Caco-2 (cell line): Measurements from ENCODE around the gene SLC39A5. TPM values are rescaled to one million over a fixed set of nuclear protein-coding genes. Genes with fewer than 3 reads are reported as not detected.
A peak's percentile ranks its signal among the peaks of the same experiment; 100 is the strongest.
"Not testable (repeated sequence)": the region's sequence is repeated elsewhere in the genome, so short reads cannot be mapped to it uniquely, and the experiment has no call there.

Experiments used
- BruUV-seq: library from RNA; stranded (reverse); fragments of 400-500 nt; replicated peaks from 2 replicates; lab custom pipeline; 2021; lab: Mats Ljungman, UMichigan
- CTCF ChIA-PET: fragments of 300-600 bp; sonication (Branson Sonifier 250); formaldehyde crosslinking; loops from one replicate; lab custom pipeline; 2022; ENCODE audit warnings: antibody characterized with exemption; lab: Charles Lee
- POLR2A ChIA-PET: fragments of 300-600 bp; sonication (Branson Sonifier 250); formaldehyde crosslinking; loops from one replicate; lab custom pipeline; 2022; ENCODE audit warnings: antibody characterized with exemption; lab: Charles Lee
- DNase-seq, 2 experiments: peaks; one replicate each; pipeline versions ENCODE4 v3.0.0 to v3.0.0-alpha.2; 2020 to 2022
- H3K27me3 ChIP-seq: replicated peaks from 2 replicates; pipeline ENCODE4 v1.6.0; 2011; ENCODE audit warnings: low read length; ENCODE audit not compliant: control insufficient read depth, insufficient read depth
- H3K36me3 ChIP-seq: 2 replicates; pipeline ENCODE4 v1.5.1; 2011; ENCODE audit warnings: low read length; ENCODE audit not compliant: control insufficient read depth, insufficient read depth
- H3K4me1 ChIP-seq: fragments of 250-450 bp; sonication (Bioruptor Pico); 2 replicates; pipeline ENCODE4 v1.5.1; 2020; ENCODE audit warnings: mild to moderate bottlenecking
- H3K4me3 ChIP-seq: 2 replicates; pipeline ENCODE4 v1.5.1; 2011; ENCODE audit warnings: low read depth, mild to moderate bottlenecking, control low read depth, low read length
- H3K9me3 ChIP-seq: fragments of 250-450 bp; sonication (Bioruptor Pico); 2 replicates; pipeline ENCODE4 v1.5.1; 2020; ENCODE audit warnings: mild to moderate bottlenecking, moderate library complexity
- H3K27ac Mint-ChIP-seq: one replicate; pipeline ENCODE4 v1.8.0; 2022; ENCODE audit warnings: mixed read lengths; ENCODE audit not compliant: unreplicated experiment
- H3K27me3 Mint-ChIP-seq: one replicate; pipeline ENCODE4 v1.8.0; 2022; ENCODE audit warnings: mixed read lengths; ENCODE audit not compliant: insufficient read depth, unreplicated experiment
- H3K36me3 Mint-ChIP-seq: one replicate; pipeline ENCODE4 v1.8.0; 2022; ENCODE audit warnings: mild to moderate bottlenecking, mixed read lengths; ENCODE audit not compliant: insufficient read depth, unreplicated experiment
- H3K4me1 Mint-ChIP-seq: one replicate; pipeline ENCODE4 v1.8.0; 2022; ENCODE audit warnings: low read depth, mixed read lengths; ENCODE audit not compliant: unreplicated experiment
- H3K4me3 Mint-ChIP-seq: one replicate; pipeline ENCODE4 v1.8.0; 2022; ENCODE audit warnings: mild to moderate bottlenecking, moderate library complexity, mixed read lengths; ENCODE audit not compliant: unreplicated experiment
- H3K9me3 Mint-ChIP-seq: one replicate; pipeline ENCODE4 v1.8.0; 2022; ENCODE audit warnings: mixed read lengths; ENCODE audit not compliant: unreplicated experiment
- CTCF ChIP-seq, 2 experiments: fragments of 200-600 bp in 1 of 2; IDR thresholded peaks; 1 replicate in 1 of 2; 2 replicates in 1 of 2; pipeline versions ENCODE4 v1.5.1 to v1.8.0; 2011 to 2022; ENCODE audit warnings: antibody characterized with exemption in 1 of 2, control low read depth in 1 of 2, inconsistent platforms in 1 of 2, low read depth in 1 of 2, low read length in 1 of 2, mild to moderate bottlenecking in 1 of 2, moderate library complexity in 1 of 2; ENCODE audit not compliant: insufficient read depth in 1 of 2, severe bottlenecking in 1 of 2, unreplicated experiment in 1 of 2
- intact Hi-C: fragments of 100-400 bp; cut with micrococcal nuclease; formaldehyde crosslinking; loops from one replicate; pipeline ENCODE4 v1.10.0; 2022; ENCODE audit not compliant: unreplicated experiment
- total RNA-seq: library from RNA; stranded (reverse); gene quantifications from 2 replicates; pipeline ENCODE4 v1.2.3, GENCODE V29; 2022

The SLC39A5 gene
- total RNA-seq, 1 experiment from 2014 or later = 110 TPM

DNA sequence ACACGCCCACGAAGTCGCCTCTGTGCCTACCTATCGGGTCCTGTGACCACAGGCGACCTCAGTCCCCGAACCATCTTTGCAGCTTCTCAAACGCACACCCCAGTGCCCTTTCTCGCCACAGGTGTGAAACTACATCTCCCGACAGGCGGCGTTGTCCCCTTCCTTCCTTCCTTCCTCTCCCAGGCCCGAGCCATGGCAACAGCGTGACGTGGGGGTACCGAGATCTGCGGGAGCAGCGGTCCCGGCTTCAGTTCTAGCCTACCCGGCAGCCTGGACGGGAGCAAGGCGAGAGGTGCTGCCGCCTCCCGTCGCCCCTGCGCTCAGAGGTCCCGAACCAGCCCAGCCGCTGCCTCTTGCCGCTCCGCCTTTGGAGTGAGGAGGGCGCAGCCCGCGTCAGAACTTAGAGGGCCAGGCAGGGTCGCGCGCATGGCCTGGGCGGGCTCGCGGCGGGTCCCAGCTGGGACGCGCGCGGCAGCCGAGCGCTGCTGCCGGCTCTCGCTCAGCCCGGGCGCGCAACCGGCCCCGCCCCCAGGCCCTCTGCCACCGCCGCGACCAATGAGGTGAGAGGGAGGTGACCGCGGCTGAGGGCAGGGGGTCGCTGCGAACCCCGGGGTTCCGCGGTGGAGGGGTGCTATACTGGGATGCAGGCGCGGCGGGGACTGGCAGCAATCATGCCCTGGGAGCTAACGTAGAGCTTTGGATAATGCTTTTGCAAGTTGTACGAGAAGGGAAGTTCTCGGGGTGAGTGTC, 37.0 kb downstream of the SLC39A5 start, which contains the start of gene COQ10A:
Gene COQ10A (plus strand): TSS at position 250 of the 750 bp plus-strand sequence. CDS start 177 bp downstream, at position 427.
- Histone ChIP-seq H3K4me3 (peak within 1 kb of the TSS; percentile 65), H3K36me3 (no peaks in the 10 kb centered on the region; the same call in 1 of the 2 replicates), H3K27me3 (no peaks in the 10 kb centered on the region), H3K4me1 (peaks cover 12% of the 10 kb centered on the region), H3K9me3 (no peaks in the 10 kb centered on the region)
- Mint-ChIP-seq H3K4me3 (peak within 1 kb of the TSS; percentile 83), H3K36me3 (peaks cover 30% of the 10 kb centered on the region), H3K4me1 (peaks cover 12% of the 10 kb centered on the region), H3K27me3 (no peaks in the 10 kb centered on the region), H3K27ac (peak within 1 kb of the TSS; percentile 61), H3K9me3 (peaks cover 6% of the 10 kb centered on the region)
- DNase-seq = peak; percentile 90 to 92
- TF ChIP-seq CTCF (IDR thresholded peaks at IDR 0.05; ENCODE audit: insufficient read depth in 1 of 2, low read depth in 1 of 2, low read length in 1 of 2, severe bottlenecking in 1 of 2, unreplicated experiment in 1 of 2) = peak; percentile 39 to 74
- BruUV-seq = TSS peak; percentile 63
- ChIA-PET CTCF (interaction anchor here (0.6 to 2.2 kb wide), 9 partner anchors 8 to 78 kb away, joined by 3 to 13 read pairs (median 3); partner anchors contain the start of genes ANKRD52, CNPY2, RNF41 and SMARCC2), POLR2A (interaction anchor here (0.5 to 2.0 kb wide), 9 partner anchors 19 to 293 kb away, joined by 3 to 12 read pairs (median 4); partner anchors contain the start of genes RAB5B, RNF41, SMARCC2 and STAT2)
- intact Hi-C loops = loop anchor here (1.0 to 2.0 kb wide), 6 partner anchors 20 to 148 kb away; partner anchors contain the start of genes CS, SLC39A5 and ZC3H10

DNA sequence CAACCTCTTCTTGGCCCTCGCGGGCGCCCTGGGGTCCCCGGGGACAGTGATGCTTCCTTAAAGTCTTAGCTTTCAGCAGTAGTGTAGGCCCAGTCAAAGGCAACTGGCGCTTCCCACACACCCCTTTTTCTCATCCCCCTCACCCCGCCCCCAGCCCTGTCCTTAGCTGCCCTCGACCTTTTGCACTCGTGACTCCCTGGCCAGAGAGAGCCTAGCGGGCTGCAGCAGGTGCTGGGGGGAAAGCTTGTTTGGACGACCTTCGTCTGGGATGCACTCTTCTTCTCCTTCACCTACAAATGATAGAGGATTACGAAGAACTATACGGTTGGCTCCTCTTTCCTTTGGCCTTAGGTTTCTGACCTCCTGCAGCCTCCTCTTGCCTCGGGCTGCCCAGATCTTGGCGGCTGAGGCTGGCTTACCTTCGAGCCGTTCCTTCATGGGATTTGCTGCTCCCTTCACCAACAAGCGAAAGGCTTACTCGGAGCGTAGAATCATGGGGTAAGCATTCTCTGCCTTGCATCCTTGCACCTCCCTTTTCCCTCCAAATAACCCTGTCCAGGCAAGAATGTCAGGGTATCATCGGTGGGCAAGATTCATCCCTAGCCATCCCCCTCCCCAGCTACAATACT, 37.7 kb downstream of the SLC39A5 start:
- Mint-ChIP-seq H3K27ac (peak overlapping the region; percentile 61), H3K36me3 (peaks cover 33% of the 10 kb centered on the region), H3K4me3 (peak overlapping the region; percentile 83), H3K27me3 (no peaks in the 10 kb centered on the region), H3K4me1 (peaks cover 6% of the 10 kb centered on the region), H3K9me3 (no peaks in the 10 kb centered on the region)
- BruUV-seq = no TSS peak
- CTCF ChIA-PET = interaction anchor here (0.6 to 2.2 kb wide), 6 partner anchors 9 to 61 kb away, joined by 3 to 13 read pairs (median 4); partner anchors contain the start of genes ANKRD52 and RNF41
- Histone ChIP-seq H3K4me1 (peaks cover 5% of the 10 kb centered on the region), H3K36me3 (no peaks in the 10 kb centered on the region; the same call in 1 of the 2 replicates), H3K27me3 (no peaks in the 10 kb centered on the region), H3K9me3 (no peaks in the 10 kb centered on the region), H3K4me3 (peak overlapping the region; percentile 65)
- no peak for TF ChIP-seq CTCF (IDR thresholded peaks at IDR 0.05; ENCODE audit: insufficient read depth in 1 of 2, low read depth in 1 of 2, low read length in 1 of 2, severe bottlenecking in 1 of 2, unreplicated experiment in 1 of 2)
- peak in 1 of 2 experiments; percentile 30 for DNase-seq
- intact Hi-C loops = loop anchor here (1.0 to 2.0 kb wide), 6 partner anchors 19 to 149 kb away; partner anchors contain the start of genes CS, SLC39A5 and ZC3H10
- POLR2A ChIA-PET = interaction anchor here (1.0 to 2.0 kb wide), 4 partner anchors 24 to 294 kb away, joined by 3 to 12 read pairs (median 6); partner anchors contain the start of genes RAB5B, RNF41 and STAT2

GRCh38 chr12:56271031-56271430, 41.2 kb downstream of the SLC39A5 start:
- ChIA-PET CTCF (interaction anchor here (1.3 kb wide), 1 partner anchor 65 kb away, joined by 3 read pairs; no protein-coding TSS in a partner anchor), POLR2A (no interaction called here)
- no peak overlapping the region for H3K4me3 Mint-ChIP-seq
- Histone ChIP-seq H3K9me3 (no peaks in the 10 kb centered on the region), H3K27me3 (no peaks in the 10 kb centered on the region), H3K36me3 (no peaks in the 10 kb centered on the region; the same call in none of the 2 replicates), H3K4me3 (no peak overlapping the region), H3K4me1 (no peaks in the 10 kb centered on the region)
- H3K27me3 Mint-ChIP-seq = no peaks in the 10 kb centered on the region
- peaks cover 6% of the 10 kb centered on the region for H3K4me1 Mint-ChIP-seq
- no peak for DNase-seq
- H3K27ac Mint-ChIP-seq = no peak overlapping the region
- TF ChIP-seq CTCF (IDR thresholded peaks at IDR 0.05; ENCODE audit: insufficient read depth in 1 of 2, low read depth in 1 of 2, low read length in 1 of 2, severe bottlenecking in 1 of 2, unreplicated experiment in 1 of 2) = peak; percentile 25 to 53
- intact Hi-C loops = loop anchor here (5.0 kb wide), 1 partner anchor 79 kb away; no protein-coding TSS in a partner anchor
- no TSS peak for BruUV-seq
- peaks cover 64% of the 10 kb centered on the region for H3K36me3 Mint-ChIP-seq
- no peaks in the 10 kb centered on the region for H3K9me3 Mint-ChIP-seq

- H3K9me3 ChIP-seq, H3K27me3 Mint-ChIP-seq, H3K4me3 Mint-ChIP-seq, H3K36me3 ChIP-seq, H3K4me1 ChIP-seq, DNase-seq, H3K4me3 ChIP-seq, H3K9me3 Mint-ChIP-seq, CTCF ChIA-PET, H3K27ac Mint-ChIP-seq, H3K4me1 Mint-ChIP-seq, H3K27me3 ChIP-seq, POLR2A ChIA-PET: not testable (repeated sequence)
- H3K36me3 Mint-ChIP-seq = peaks cover 76% of the 10 kb centered on the region
- intact Hi-C loops = loop anchor here (5.0 kb wide), 1 partner anchor 80 kb away; no protein-coding TSS in a partner anchor
- TSS peak; percentile 61 for BruUV-seq
These were observed 42.6 kb downstream of the SLC39A5 start for GRCh38 chr12:56272468-56272867.
